Activated CD8-positive, alpha-beta memory T cell treated with anti-CD3 and anti-CD28 coated beads, Interleukin-2, amount 50 U/mL, for 1 hour (primary cell): ENCODE data around the gene TCTN2.

ENCODE experiments used
- DNase-seq: peaks from one replicate; pipeline ENCODE4 v3.0.0-alpha.2; 2020; ENCODE audit errors: extremely low read depth

Gene TCTN2

GRCh38 chr12:123670882-123671728 lies at the start of gene TCTN2:
TSS of gene TCTN2 (plus strand) at chr12:123671113. CDS start at chr12:123671241, 128 bp downstream.
- peak; percentile 73 for DNase-seq

- no peak for DNase-seq
Measured at GRCh38 chr12:123621619-123622530, 49.0 kb upstream of the TCTN2 start.

GRCh38 chr12:123633379-123634141 lies 37.4 kb upstream of the TCTN2 start, which contains the start of the genes EIF2B1 and GTF2H3:
TSS of gene EIF2B1 (minus strand) at chr12:123633686. CDS start at chr12:123633557, 129 bp downstream.
TSS of gene GTF2H3 (plus strand) at chr12:123633829. CDS start at chr12:123633860, 31 bp downstream.
- peak; percentile 86 for DNase-seq

- no peak for DNase-seq
Measured at GRCh38 chr12:123634142-123634561, 36.8 kb upstream of the TCTN2 start.

- no peak for DNase-seq
Measured at GRCh38 chr12:123643911-123644310, 27.0 kb upstream of the TCTN2 start.

GRCh38 chr12:123645380-123645779 lies 25.5 kb upstream of the TCTN2 start:
- no peak for DNase-seq

- DNase-seq, result no peak
Measured at GRCh38 chr12:123645878-123646277, 25.0 kb upstream of the TCTN2 start.

- no peak for DNase-seq
Measured at GRCh38 chr12:123648401-123648800, 22.5 kb upstream of the TCTN2 start.

- no peak for DNase-seq
Measured at GRCh38 chr12:123654129-123654701, 16.7 kb upstream of the TCTN2 start.

- no peak for DNase-seq
Measured at GRCh38 chr12:123655420-123655819, 15.5 kb upstream of the TCTN2 start.

- DNase-seq, result no peak
Measured at GRCh38 chr12:123656392-123656791, 14.5 kb upstream of the TCTN2 start.

- no peak for DNase-seq
Measured at GRCh38 chr12:123657211-123657610, 13.7 kb upstream of the TCTN2 start.

GRCh38 chr12:123659996-123660727 lies 10.8 kb upstream of the TCTN2 start:
- no peak for DNase-seq

- DNase-seq, result no peak
Measured at GRCh38 chr12:123667771-123668170, 3.1 kb upstream of the TCTN2 start.

GRCh38 chr12:123671876-123672275 lies 963 bp downstream of the TCTN2 start:
- DNase-seq, result no peak

- no peak for DNase-seq
Measured at GRCh38 chr12:123675436-123675835, 4.5 kb downstream of the TCTN2 start.

- no peak for DNase-seq
Measured at GRCh38 chr12:123676616-123677320, 5.9 kb downstream of the TCTN2 start.

GRCh38 chr12:123678981-123679380 lies 8.1 kb downstream of the TCTN2 start:
- DNase-seq, result no peak

- no peak for DNase-seq
Measured at GRCh38 chr12:123681605-123682004, 10.7 kb downstream of the TCTN2 start.

GRCh38 chr12:123683964-123684363 lies 13.1 kb downstream of the TCTN2 start:
- no peak for DNase-seq
